GM21619 (cell line): ENCODE data around the gene CD58.
"Not testable (repeated sequence)": the region's sequence is repeated elsewhere in the genome, so short reads cannot be mapped to it uniquely, and the experiment has no call there.

ENCODE experiments used
- ATAC-seq: cut with Tn5 transposase; IDR thresholded peaks from one replicate; pipeline ENCODE4 v1.9.1; 2021; ENCODE audit not compliant: unreplicated experiment

The CD58 gene

GRCh38 chr1:116570358-116571214, at the start of gene CD58:
TSS of gene CD58 (minus strand) at chr1:116571026. CDS start at chr1:116570972, 54 bp downstream.
- ATAC-seq, result peak; percentile 51

- ATAC-seq, result not testable (repeated sequence)
These were observed 49.6 kb upstream of the CD58 start for GRCh38 chr1:116620392-116620791.

- ATAC-seq, result not testable (repeated sequence)
These were observed 48.3 kb upstream of the CD58 start for GRCh38 chr1:116619106-116619505.

GRCh38 chr1:116617808-116618207, 47.0 kb upstream of the CD58 start:
- ATAC-seq, result not testable (repeated sequence)

- ATAC-seq, result not testable (repeated sequence)
These were observed 43.0 kb upstream of the CD58 start for GRCh38 chr1:116613825-116614224.

- not testable (repeated sequence) for ATAC-seq
These were observed 39.1 kb upstream of the CD58 start for GRCh38 chr1:116609801-116610371.

- ATAC-seq, result not testable (repeated sequence)
These were observed 38.0 kb upstream of the CD58 start for GRCh38 chr1:116608841-116609240.

- ATAC-seq, result not testable (repeated sequence)
These were observed 37.3 kb upstream of the CD58 start for GRCh38 chr1:116608151-116608550.

GRCh38 chr1:116607463-116607862, 36.6 kb upstream of the CD58 start:
- ATAC-seq, result not testable (repeated sequence)

GRCh38 chr1:116606067-116606466, 35.2 kb upstream of the CD58 start:
- not testable (repeated sequence) for ATAC-seq

GRCh38 chr1:116605315-116605714, 34.5 kb upstream of the CD58 start:
- no peak for ATAC-seq

GRCh38 chr1:116604408-116604807, 33.6 kb upstream of the CD58 start:
- ATAC-seq, result not testable (repeated sequence)

GRCh38 chr1:116603646-116604045, 32.8 kb upstream of the CD58 start:
- not testable (repeated sequence) for ATAC-seq

- not testable (repeated sequence) for ATAC-seq
These were observed 28.5 kb upstream of the CD58 start for GRCh38 chr1:116599369-116599768.

GRCh38 chr1:116598420-116599036, 27.7 kb upstream of the CD58 start:
- ATAC-seq, result not testable (repeated sequence)

- ATAC-seq, result peak; percentile 73
These were observed 26.6 kb upstream of the CD58 start for GRCh38 chr1:116597388-116597787.

- ATAC-seq, result not testable (repeated sequence)
These were observed 26.0 kb upstream of the CD58 start for GRCh38 chr1:116596742-116597307.

GRCh38 chr1:116595946-116596741, 25.3 kb upstream of the CD58 start:
- peak; percentile 47 for ATAC-seq

- not testable (repeated sequence) for ATAC-seq
These were observed 24.4 kb upstream of the CD58 start for GRCh38 chr1:116595065-116595840.

- not testable (repeated sequence) for ATAC-seq
These were observed 23.2 kb upstream of the CD58 start for GRCh38 chr1:116593977-116594376.
